GM23338 (cell line): Measurements from ENCODE around the gene PSMD5. TPM values are rescaled to one million over a fixed set of nuclear protein-coding genes. Genes with fewer than 3 reads are reported as not detected.

ENCODE experiments used
- ATAC-seq: fragments of 200-7000 bp; cut with Tn5 transposase; 3 replicates; pipeline ENCODE4 v1.9.1; 2020
- DNase-seq: peaks from one replicate; pipeline ENCODE4 v3.0.0-alpha.2; 2015; ENCODE audit warnings: low spot score
- H2AFZ ChIP-seq: fragments of 200-600 bp; sonication (generic); 2 replicates; pipeline ENCODE4 v1.8.0; 2016; ENCODE audit warnings: antibody characterized with exemption, mild to moderate bottlenecking, moderate library complexity
- H3F3A ChIP-seq: fragments of 200-600 bp; sonication (generic); replicated peaks from 2 replicates; pipeline ENCODE4 v1.8.0; 2017; ENCODE audit warnings: antibody characterized with exemption, mixed run types, low read depth
- H3K27ac ChIP-seq: fragments of 200-600 bp; sonication (generic); 2 replicates; pipeline ENCODE4 v1.6.1; 2016; ENCODE audit warnings: low read depth
- H3K27me3 ChIP-seq: fragments of 200-600 bp; sonication (generic); 2 replicates; pipeline ENCODE4 v1.8.0; 2016; ENCODE audit warnings: mild to moderate bottlenecking, mixed run types, moderate library complexity; ENCODE audit not compliant: insufficient read depth
- H3K36me3 ChIP-seq: fragments of 200-600 bp; sonication (generic); 2 replicates; pipeline ENCODE4 v1.8.0; 2016; ENCODE audit warnings: mild to moderate bottlenecking; ENCODE audit not compliant: insufficient read depth
- H3K4me1 ChIP-seq: fragments of 200-600 bp; sonication (generic); 2 replicates; pipeline ENCODE4 v1.8.0; 2016; ENCODE audit warnings: mild to moderate bottlenecking, moderate library complexity; ENCODE audit not compliant: insufficient read depth
- H3K4me2 ChIP-seq: fragments of 200-600 bp; sonication (generic); 2 replicates; pipeline ENCODE4 v1.7.1; 2017; ENCODE audit warnings: mixed run types
- H3K4me3 ChIP-seq: fragments of 200-600 bp; sonication (generic); 2 replicates; pipeline ENCODE4 v1.6.1; 2016; ENCODE audit warnings: mixed run types
- H3K79me2 ChIP-seq: fragments of 200-600 bp; sonication (generic); replicated peaks from 2 replicates; pipeline ENCODE4 v1.8.0; 2017; ENCODE audit warnings: mild to moderate bottlenecking; ENCODE audit not compliant: insufficient read depth
- H3K9me2 ChIP-seq: fragments of 200-600 bp; sonication (generic); 2 replicates; pipeline ENCODE4 v1.8.0; 2017; ENCODE audit not compliant: insufficient read depth
- H4K20me1 ChIP-seq: fragments of 200-600 bp; sonication (generic); replicated peaks from 2 replicates; pipeline ENCODE4 v1.8.0; 2017; ENCODE audit warnings: mild to moderate bottlenecking; ENCODE audit not compliant: insufficient read depth
- H3K27ac Mint-ChIP-seq: 2 replicates; pipeline ENCODE4 v1.8.0; 2020; ENCODE audit warnings: inconsistent platforms, mild to moderate bottlenecking, moderate library complexity, mixed read lengths
- H3K27me3 Mint-ChIP-seq: 3 replicates; pipeline ENCODE4 v1.8.0; 2022; ENCODE audit warnings: low read depth, mild to moderate bottlenecking, moderate library complexity, mixed read lengths, inconsistent platforms; ENCODE audit not compliant: insufficient read depth, poor library complexity
- H3K36me3 Mint-ChIP-seq: 3 replicates; pipeline ENCODE4 v1.8.0; 2021; ENCODE audit warnings: low read depth, mild to moderate bottlenecking, inconsistent platforms, moderate library complexity, mixed read lengths
- H3K4me1 Mint-ChIP-seq: 3 replicates; pipeline ENCODE4 v1.8.0; 2020; ENCODE audit warnings: mild to moderate bottlenecking, inconsistent platforms, mixed read lengths
- H3K4me3 Mint-ChIP-seq: 3 replicates; pipeline ENCODE4 v1.8.0; 2021; ENCODE audit warnings: moderate library complexity, mild to moderate bottlenecking, inconsistent platforms, mixed read lengths
- H3K9me3 Mint-ChIP-seq: 3 replicates; pipeline ENCODE4 v1.8.0; 2020; ENCODE audit warnings: moderate library complexity, mild to moderate bottlenecking, inconsistent platforms, mixed read lengths
- CREB1 ChIP-seq: fragments of 250-450 bp; sonication (Bioruptor Pico); IDR thresholded peaks from 2 replicates; pipeline ENCODE4 v1.5.0; 2020; ENCODE audit warnings: low read depth, mild to moderate bottlenecking, moderate library complexity
- EZH2 ChIP-seq: fragments of 200-600 bp; sonication (generic); IDR thresholded peaks from one replicate; pipeline ENCODE4 v1.8.0; 2017; ENCODE audit warnings: antibody characterized with exemption, mild to moderate bottlenecking, low read depth; ENCODE audit not compliant: unreplicated experiment
- EZH2phosphoT487 ChIP-seq: fragments of 200-600 bp; sonication (generic); IDR thresholded peaks from one replicate; pipeline ENCODE4 v1.8.1; 2018; ENCODE audit warnings: antibody characterized with exemption; ENCODE audit not compliant: unreplicated experiment
- JUNB ChIP-seq: IDR thresholded peaks from one replicate; pipeline ENCODE4 v1.6.1; 2016; ENCODE audit warnings: antibody characterized with exemption; ENCODE audit not compliant: unreplicated experiment
- NANOG ChIP-seq: IDR thresholded peaks from 2 replicates; pipeline ENCODE4 v1.6.1; 2016; ENCODE audit warnings: antibody characterized with exemption, borderline replicate concordance
- POLR2AphosphoS5 ChIP-seq: IDR thresholded peaks from 2 replicates; pipeline ENCODE4 v1.6.1; 2016; ENCODE audit warnings: antibody characterized with exemption, low read depth
- STAT1 ChIP-seq: IDR thresholded peaks from one replicate; pipeline ENCODE4 v1.6.1; 2016; ENCODE audit warnings: antibody characterized with exemption; ENCODE audit not compliant: unreplicated experiment
- ZNF114 ChIP-seq: fragments of 250-450 bp; sonication (Bioruptor Pico); IDR thresholded peaks from 2 replicates; pipeline ENCODE4 v1.5.0; 2020; ENCODE audit warnings: mild to moderate bottlenecking, moderate library complexity
- ZNF331 ChIP-seq: fragments of 250-450 bp; sonication (Bioruptor Pico); IDR thresholded peaks from 2 replicates; pipeline ENCODE4 v1.5.0; 2020; ENCODE audit warnings: low read depth, mild to moderate bottlenecking, moderate library complexity
- polyA plus RNA-seq: library from polyadenylated mRNA; unstranded; fragments of >200 nt; fragmentation: Nextera tagmentation; extraction: Ambion mirVana; gene quantifications from 2 replicates; pipeline ENCODE4 v1.2.1, GENCODE V29; 2016
- total RNA-seq: library from RNA; depleted of rRNA; stranded (reverse); fragments of >200 nt; shearing (Covaris generic); gene quantifications from 2 replicates; pipeline ENCODE4 v1.2.3, GENCODE V29; 2014
- TF ChIP-seq, protein P1 (sequence below), 2 experiments: fragments of 200-600 bp in 1 of 2; sonication (generic) in 1 of 2; conservative IDR thresholded peaks; 2 replicates each; pipeline versions ENCODE4 v1.5.1 to v1.6.1; 2016 to 2017; ENCODE audit warnings: antibody characterized with exemption in 2 of 2, low read depth in 2 of 2, mild to moderate bottlenecking in 2 of 2, moderate library complexity in 1 of 2
- TF ChIP-seq, protein P2 (sequence below): IDR thresholded peaks from 2 replicates; pipeline ENCODE4 v1.6.1; 2016; ENCODE audit warnings: antibody characterized with exemption
- TF ChIP-seq, protein P3 (sequence below): IDR thresholded peaks from one replicate; pipeline ENCODE4 v1.6.1; 2018; ENCODE audit warnings: antibody characterized with exemption; ENCODE audit not compliant: unreplicated experiment
- TF ChIP-seq, protein P4 (sequence below): fragments of 250-450 bp; sonication (Bioruptor Pico); IDR thresholded peaks from 2 replicates; pipeline ENCODE4 v1.5.0; 2020; ENCODE audit warnings: mild to moderate bottlenecking, moderate library complexity

PSMD5 gene
- total and polyA plus RNA-seq, 2 experiments from 2014 or later: 23.9 to 40.5 TPM

DNA sequence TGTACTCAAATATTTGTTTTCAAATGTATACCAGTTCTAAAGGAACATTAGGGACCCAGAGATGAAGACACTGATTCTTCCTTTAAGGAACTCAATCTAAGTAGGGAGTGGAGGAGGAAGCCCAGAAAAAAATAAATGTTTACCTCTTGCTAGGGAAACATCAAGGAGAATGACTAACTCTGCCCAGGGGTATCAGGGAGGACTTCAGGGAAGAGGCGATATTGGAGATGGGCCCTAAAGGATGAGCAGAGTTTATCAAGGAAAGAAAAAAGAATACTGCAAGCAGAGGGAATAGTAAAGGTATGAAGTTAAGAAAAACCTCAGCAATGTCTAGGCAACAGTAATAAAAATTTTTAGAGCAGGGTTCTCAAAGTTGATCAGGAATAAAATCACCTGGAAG, 65.9 kb downstream of the PSMD5 start:
- Histone ChIP-seq H2AFZ (no peak overlapping the region), H3K4me2 (no peak overlapping the region), H3K36me3 (peaks cover 28% of the 10 kb centered on the region), H3K27me3 (no peaks in the 10 kb centered on the region), H3F3A (no peaks in the 10 kb centered on the region; the same call in 1 of the 2 replicates), H3K27ac (no peak overlapping the region), H3K4me3 (no peak overlapping the region), H3K9me2 (no peaks in the 10 kb centered on the region), H3K79me2 (peaks cover 33% of the 10 kb centered on the region), H4K20me1 (peaks cover 9% of the 10 kb centered on the region; the same call in 1 of the 2 replicates), H3K4me1 (no peaks in the 10 kb centered on the region)
- TF ChIP-seq, protein P1, sequence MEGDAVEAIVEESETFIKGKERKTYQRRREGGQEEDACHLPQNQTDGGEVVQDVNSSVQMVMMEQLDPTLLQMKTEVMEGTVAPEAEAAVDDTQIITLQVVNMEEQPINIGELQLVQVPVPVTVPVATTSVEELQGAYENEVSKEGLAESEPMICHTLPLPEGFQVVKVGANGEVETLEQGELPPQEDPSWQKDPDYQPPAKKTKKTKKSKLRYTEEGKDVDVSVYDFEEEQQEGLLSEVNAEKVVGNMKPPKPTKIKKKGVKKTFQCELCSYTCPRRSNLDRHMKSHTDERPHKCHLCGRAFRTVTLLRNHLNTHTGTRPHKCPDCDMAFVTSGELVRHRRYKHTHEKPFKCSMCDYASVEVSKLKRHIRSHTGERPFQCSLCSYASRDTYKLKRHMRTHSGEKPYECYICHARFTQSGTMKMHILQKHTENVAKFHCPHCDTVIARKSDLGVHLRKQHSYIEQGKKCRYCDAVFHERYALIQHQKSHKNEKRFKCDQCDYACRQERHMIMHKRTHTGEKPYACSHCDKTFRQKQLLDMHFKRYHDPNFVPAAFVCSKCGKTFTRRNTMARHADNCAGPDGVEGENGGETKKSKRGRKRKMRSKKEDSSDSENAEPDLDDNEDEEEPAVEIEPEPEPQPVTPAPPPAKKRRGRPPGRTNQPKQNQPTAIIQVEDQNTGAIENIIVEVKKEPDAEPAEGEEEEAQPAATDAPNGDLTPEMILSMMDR (conservative IDR thresholded peaks at IDR 0.05; ENCODE audit: low read depth in 2 of 2): no peak
- TF ChIP-seq, protein P2, sequence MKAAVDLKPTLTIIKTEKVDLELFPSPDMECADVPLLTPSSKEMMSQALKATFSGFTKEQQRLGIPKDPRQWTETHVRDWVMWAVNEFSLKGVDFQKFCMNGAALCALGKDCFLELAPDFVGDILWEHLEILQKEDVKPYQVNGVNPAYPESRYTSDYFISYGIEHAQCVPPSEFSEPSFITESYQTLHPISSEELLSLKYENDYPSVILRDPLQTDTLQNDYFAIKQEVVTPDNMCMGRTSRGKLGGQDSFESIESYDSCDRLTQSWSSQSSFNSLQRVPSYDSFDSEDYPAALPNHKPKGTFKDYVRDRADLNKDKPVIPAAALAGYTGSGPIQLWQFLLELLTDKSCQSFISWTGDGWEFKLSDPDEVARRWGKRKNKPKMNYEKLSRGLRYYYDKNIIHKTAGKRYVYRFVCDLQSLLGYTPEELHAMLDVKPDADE: no peak
- TF ChIP-seq JUNB (no peak), NANOG (no peak), EZH2 (no peak), POLR2AphosphoS5 (no peak), ZNF331 (no peak), CREB1 (CRISPR knock-in tag) (no peak), ZNF114 (CRISPR knock-in tag) (no peak), STAT1 (no peak), EZH2phosphoT487 (no peak)
- TF ChIP-seq, protein P3, sequence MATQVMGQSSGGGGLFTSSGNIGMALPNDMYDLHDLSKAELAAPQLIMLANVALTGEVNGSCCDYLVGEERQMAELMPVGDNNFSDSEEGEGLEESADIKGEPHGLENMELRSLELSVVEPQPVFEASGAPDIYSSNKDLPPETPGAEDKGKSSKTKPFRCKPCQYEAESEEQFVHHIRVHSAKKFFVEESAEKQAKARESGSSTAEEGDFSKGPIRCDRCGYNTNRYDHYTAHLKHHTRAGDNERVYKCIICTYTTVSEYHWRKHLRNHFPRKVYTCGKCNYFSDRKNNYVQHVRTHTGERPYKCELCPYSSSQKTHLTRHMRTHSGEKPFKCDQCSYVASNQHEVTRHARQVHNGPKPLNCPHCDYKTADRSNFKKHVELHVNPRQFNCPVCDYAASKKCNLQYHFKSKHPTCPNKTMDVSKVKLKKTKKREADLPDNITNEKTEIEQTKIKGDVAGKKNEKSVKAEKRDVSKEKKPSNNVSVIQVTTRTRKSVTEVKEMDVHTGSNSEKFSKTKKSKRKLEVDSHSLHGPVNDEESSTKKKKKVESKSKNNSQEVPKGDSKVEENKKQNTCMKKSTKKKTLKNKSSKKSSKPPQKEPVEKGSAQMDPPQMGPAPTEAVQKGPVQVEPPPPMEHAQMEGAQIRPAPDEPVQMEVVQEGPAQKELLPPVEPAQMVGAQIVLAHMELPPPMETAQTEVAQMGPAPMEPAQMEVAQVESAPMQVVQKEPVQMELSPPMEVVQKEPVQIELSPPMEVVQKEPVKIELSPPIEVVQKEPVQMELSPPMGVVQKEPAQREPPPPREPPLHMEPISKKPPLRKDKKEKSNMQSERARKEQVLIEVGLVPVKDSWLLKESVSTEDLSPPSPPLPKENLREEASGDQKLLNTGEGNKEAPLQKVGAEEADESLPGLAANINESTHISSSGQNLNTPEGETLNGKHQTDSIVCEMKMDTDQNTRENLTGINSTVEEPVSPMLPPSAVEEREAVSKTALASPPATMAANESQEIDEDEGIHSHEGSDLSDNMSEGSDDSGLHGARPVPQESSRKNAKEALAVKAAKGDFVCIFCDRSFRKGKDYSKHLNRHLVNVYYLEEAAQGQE: no peak
- TF ChIP-seq, protein P4, sequence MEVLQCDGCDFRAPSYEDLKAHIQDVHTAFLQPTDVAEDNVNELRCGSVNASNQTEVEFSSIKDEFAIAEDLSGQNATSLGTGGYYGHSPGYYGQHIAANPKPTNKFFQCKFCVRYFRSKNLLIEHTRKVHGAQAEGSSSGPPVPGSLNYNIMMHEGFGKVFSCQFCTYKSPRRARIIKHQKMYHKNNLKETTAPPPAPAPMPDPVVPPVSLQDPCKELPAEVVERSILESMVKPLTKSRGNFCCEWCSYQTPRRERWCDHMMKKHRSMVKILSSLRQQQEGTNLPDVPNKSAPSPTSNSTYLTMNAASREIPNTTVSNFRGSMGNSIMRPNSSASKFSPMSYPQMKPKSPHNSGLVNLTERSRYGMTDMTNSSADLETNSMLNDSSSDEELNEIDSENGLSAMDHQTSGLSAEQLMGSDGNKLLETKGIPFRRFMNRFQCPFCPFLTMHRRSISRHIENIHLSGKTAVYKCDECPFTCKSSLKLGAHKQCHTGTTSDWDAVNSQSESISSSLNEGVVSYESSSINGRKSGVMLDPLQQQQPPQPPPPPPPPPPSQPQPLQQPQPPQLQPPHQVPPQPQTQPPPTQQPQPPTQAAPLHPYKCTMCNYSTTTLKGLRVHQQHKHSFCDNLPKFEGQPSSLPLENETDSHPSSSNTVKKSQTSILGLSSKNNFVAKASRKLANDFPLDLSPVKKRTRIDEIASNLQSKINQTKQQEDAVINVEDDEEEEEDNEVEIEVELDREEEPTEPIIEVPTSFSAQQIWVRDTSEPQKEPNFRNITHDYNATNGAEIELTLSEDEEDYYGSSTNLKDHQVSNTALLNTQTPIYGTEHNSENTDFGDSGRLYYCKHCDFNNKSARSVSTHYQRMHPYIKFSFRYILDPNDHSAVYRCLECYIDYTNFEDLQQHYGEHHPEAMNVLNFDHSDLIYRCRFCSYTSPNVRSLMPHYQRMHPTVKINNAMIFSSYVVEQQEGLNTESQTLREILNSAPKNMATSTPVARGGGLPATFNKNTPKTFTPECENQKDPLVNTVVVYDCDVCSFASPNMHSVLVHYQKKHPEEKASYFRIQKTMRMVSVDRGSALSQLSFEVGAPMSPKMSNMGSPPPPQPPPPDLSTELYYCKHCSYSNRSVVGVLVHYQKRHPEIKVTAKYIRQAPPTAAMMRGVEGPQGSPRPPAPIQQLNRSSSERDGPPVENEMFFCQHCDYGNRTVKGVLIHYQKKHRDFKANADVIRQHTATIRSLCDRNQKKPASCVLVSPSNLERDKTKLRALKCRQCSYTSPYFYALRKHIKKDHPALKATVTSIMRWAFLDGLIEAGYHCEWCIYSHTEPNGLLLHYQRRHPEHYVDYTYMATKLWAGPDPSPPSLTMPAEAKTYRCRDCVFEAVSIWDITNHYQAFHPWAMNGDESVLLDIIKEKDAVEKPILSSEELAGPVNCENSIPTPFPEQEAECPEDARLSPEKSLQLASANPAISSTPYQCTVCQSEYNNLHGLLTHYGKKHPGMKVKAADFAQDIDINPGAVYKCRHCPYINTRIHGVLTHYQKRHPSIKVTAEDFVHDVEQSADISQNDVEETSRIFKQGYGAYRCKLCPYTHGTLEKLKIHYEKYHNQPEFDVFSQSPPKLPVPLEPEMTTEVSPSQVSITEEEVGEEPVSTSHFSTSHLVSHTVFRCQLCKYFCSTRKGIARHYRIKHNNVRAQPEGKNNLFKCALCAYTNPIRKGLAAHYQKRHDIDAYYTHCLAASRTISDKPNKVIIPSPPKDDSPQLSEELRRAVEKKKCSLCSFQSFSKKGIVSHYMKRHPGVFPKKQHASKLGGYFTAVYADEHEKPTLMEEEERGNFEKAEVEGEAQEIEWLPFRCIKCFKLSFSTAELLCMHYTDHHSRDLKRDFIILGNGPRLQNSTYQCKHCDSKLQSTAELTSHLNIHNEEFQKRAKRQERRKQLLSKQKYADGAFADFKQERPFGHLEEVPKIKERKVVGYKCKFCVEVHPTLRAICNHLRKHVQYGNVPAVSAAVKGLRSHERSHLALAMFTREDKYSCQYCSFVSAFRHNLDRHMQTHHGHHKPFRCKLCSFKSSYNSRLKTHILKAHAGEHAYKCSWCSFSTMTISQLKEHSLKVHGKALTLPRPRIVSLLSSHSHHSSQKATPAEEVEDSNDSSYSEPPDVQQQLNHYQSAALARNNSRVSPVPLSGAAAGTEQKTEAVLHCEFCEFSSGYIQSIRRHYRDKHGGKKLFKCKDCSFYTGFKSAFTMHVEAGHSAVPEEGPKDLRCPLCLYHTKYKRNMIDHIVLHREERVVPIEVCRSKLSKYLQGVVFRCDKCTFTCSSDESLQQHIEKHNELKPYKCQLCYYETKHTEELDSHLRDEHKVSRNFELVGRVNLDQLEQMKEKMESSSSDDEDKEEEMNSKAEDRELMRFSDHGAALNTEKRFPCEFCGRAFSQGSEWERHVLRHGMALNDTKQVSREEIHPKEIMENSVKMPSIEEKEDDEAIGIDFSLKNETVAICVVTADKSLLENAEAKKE (CRISPR knock-in tag): no peak
- Mint-ChIP-seq H3K36me3 (peaks cover 41% of the 10 kb centered on the region), H3K27ac (no peak overlapping the region), H3K9me3 (no peaks in the 10 kb centered on the region), H3K4me1 (no peaks in the 10 kb centered on the region), H3K4me3 (no peak overlapping the region), H3K27me3 (peaks cover 2% of the 10 kb centered on the region)
- ATAC-seq (no peak), DNase-seq (no peak)
